GM10266 (cell line): ENCODE results near the gene ZNF367.

Experiments
- DNase-seq: peaks from one replicate; pipeline ENCODE4 v3.0.0; 2012; ENCODE audit errors: extremely low spot score
- CTCF ChIP-seq: IDR thresholded peaks from 2 replicates; pipeline ENCODE4 v1.5.1; 2012; ENCODE audit warnings: mild to moderate bottlenecking, low read depth; ENCODE audit not compliant: control insufficient read depth, insufficient read depth; ENCODE audit errors: missing control alignments

ZNF367 gene

GRCh38 chr9:96350866-96351265 is 67.3 kb downstream of the ZNF367 start:
- DNase-seq: no peak
- no peak for TF ChIP-seq CTCF

GRCh38 chr9:96348261-96348660 is 69.9 kb downstream of the ZNF367 start:
- no peak for TF ChIP-seq CTCF

GRCh38 chr9:96345551-96345950 is 72.6 kb downstream of the ZNF367 start:
- DNase-seq: no peak
- no peak for TF ChIP-seq CTCF

More at GRCh38 chr9:96348261-96348660, 69.9 kb downstream of the ZNF367 start:
- no peak for DNase-seq

GRCh38 chr9:96344458-96345180 is 73.6 kb downstream of the ZNF367 start:
- DNase-seq: no peak
- TF ChIP-seq CTCF: no peak

- TF ChIP-seq CTCF: no peak
- DNase-seq: no peak
Observed at GRCh38 chr9:96343515-96344360, 74.4 kb downstream of the ZNF367 start.

- no peak for TF ChIP-seq CTCF
Observed at GRCh38 chr9:96342571-96343245, 75.5 kb downstream of the ZNF367 start.

GRCh38 chr9:96340707-96341106 is 77.5 kb downstream of the ZNF367 start:
- DNase-seq: no peak
- no peak for TF ChIP-seq CTCF

More at GRCh38 chr9:96342571-96343245, 75.5 kb downstream of the ZNF367 start:
- no peak for DNase-seq
